IPS-15b (cell line): ENCODE measurements around the gene NSMF.

Experiments
- H3K27me3 ChIP-seq: one replicate; pipeline ENCODE4 v1.6.1; 2013; ENCODE audit warnings: low read length; ENCODE audit not compliant: control insufficient read depth, insufficient read depth
- H3K36me3 ChIP-seq: one replicate; pipeline ENCODE4 v1.6.1; 2013; ENCODE audit warnings: low read length; ENCODE audit not compliant: control insufficient read depth, insufficient read depth
- H3K4me1 ChIP-seq: one replicate; pipeline ENCODE4 v1.6.1; 2013; ENCODE audit warnings: mild to moderate bottlenecking, low read length; ENCODE audit not compliant: control insufficient read depth, insufficient read depth
- H3K4me3 ChIP-seq: one replicate; pipeline ENCODE4 v1.5.1; 2013; ENCODE audit warnings: low read depth, low read length
- H3K9ac ChIP-seq: one replicate; pipeline ENCODE4 v1.6.1; 2013; ENCODE audit warnings: low read depth, mild to moderate bottlenecking, low read length
- H3K9me3 ChIP-seq: one replicate; pipeline ENCODE4 v1.6.1; 2013; ENCODE audit warnings: mild to moderate bottlenecking, low read length; ENCODE audit not compliant: control insufficient read depth, insufficient read depth

Gene NSMF

DNA sequence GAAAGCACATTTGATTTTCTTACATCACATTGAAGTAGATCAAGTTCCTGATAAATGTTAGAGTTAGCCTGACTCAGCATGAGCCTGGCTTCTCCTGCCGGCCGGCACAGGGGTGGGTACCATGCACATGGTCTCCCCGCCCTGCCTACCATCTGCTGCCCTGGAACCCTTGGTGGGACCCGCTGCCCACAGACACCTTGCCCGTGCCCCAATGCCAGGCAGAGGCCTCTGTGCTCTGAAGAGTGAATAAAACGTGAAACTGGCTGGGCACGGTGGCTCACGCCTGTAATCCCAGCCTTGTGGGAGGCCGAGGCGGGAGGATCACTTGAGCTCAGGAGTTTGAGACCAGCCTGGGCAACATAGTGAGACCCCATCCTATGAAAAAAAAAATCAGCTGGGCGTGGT lies 53.5 kb downstream of the NSMF start:
- no peak overlapping the region for H3K4me3 ChIP-seq
- H3K27me3 ChIP-seq, result no peaks in the 10 kb centered on the region
- peaks cover 2% of the 10 kb centered on the region for H3K36me3 ChIP-seq
- no peaks in the 10 kb centered on the region for H3K4me1 ChIP-seq
- H3K9me3 ChIP-seq, result no peaks in the 10 kb centered on the region
- H3K9ac ChIP-seq, result no peak overlapping the region

DNA sequence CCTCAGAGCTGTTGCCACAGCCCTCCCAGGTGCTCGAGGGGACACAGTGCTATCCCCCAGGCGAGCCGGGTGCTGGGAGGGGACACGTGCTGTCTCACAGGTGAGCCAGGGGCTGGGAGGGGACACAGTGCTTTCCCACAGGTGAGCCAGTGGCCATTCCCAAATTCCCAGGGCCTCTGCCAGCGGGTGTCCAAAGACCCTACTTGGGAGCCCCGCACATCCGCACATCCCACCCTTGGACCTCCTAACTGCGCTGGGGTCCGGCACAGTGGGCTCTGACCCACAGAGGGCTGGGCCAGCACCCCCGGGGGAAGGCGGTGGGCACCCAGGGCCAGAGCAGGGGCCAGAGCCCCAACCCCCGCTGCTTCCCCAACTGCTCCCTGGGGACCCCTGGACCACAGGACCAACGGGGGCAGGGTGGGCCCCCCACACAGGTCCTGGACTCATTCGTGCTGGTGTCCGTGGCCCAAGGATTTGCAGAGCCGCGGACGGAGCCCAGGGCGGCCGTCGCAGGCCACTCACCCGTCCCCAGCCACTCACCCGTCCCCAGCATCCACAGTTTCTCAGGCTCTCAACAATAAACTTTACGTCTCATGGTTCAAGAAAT lies 54.1 kb downstream of the NSMF start:
- Histone ChIP-seq H3K9ac (no peak overlapping the region), H3K27me3 (no peaks in the 10 kb centered on the region), H3K36me3 (peaks cover 2% of the 10 kb centered on the region), H3K4me3 (no peak overlapping the region), H3K9me3 (no peaks in the 10 kb centered on the region), H3K4me1 (no peaks in the 10 kb centered on the region)

DNA sequence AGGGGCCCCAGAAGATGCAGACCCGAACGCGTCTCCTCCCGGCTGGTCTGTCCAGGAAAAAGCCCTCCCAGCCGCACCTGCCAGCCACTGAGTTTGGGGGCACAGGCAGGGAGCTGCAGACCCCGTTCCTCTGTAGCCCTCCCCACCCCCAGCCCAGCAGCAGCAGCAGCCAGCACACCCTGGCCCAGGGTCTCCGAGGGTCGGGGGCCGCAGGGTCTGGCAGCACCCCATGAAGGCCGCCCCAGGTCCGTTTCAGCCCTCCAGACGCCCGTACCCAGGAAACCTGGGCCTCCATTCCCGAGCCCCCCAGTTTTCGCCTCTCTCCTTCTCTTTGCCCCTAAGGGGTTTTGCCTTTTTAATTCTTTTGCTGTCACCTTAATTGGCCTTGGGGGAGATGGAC lies 55.9 kb downstream of the NSMF start:
- no peaks in the 10 kb centered on the region for H3K4me1 ChIP-seq

DNA sequence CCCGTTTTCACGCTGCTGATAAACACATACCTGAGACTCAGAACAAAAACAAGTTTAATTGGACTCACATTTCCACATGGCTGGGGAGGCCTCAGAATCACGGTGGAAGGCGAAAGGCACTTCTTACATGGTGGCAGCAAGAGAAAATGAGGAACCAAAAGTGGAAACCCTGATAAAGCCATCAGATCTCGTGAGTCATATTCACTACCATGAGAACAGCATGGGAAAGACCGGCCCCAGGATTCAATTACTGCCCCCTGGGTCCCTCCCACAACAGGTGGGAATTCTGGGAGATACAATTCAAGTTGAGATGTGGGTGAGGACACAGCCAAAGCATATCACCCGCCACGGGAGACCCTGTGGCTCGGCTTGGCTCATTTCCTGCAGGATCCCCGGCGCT lies 56.4 kb downstream of the NSMF start:
- Histone ChIP-seq H3K36me3 (peaks cover 2% of the 10 kb centered on the region), H3K4me1 (no peaks in the 10 kb centered on the region), H3K9me3 (no peaks in the 10 kb centered on the region), H3K4me3 (no peak overlapping the region), H3K27me3 (no peaks in the 10 kb centered on the region), H3K9ac (no peak overlapping the region)

More for the DNA sequence above, 55.9 kb downstream of the NSMF start:
- peaks cover 2% of the 10 kb centered on the region for H3K36me3 ChIP-seq
- no peak overlapping the region for H3K4me3 ChIP-seq
- H3K9ac ChIP-seq, result no peak overlapping the region
- H3K9me3 ChIP-seq, result no peaks in the 10 kb centered on the region
- H3K27me3 ChIP-seq, result no peaks in the 10 kb centered on the region

DNA sequence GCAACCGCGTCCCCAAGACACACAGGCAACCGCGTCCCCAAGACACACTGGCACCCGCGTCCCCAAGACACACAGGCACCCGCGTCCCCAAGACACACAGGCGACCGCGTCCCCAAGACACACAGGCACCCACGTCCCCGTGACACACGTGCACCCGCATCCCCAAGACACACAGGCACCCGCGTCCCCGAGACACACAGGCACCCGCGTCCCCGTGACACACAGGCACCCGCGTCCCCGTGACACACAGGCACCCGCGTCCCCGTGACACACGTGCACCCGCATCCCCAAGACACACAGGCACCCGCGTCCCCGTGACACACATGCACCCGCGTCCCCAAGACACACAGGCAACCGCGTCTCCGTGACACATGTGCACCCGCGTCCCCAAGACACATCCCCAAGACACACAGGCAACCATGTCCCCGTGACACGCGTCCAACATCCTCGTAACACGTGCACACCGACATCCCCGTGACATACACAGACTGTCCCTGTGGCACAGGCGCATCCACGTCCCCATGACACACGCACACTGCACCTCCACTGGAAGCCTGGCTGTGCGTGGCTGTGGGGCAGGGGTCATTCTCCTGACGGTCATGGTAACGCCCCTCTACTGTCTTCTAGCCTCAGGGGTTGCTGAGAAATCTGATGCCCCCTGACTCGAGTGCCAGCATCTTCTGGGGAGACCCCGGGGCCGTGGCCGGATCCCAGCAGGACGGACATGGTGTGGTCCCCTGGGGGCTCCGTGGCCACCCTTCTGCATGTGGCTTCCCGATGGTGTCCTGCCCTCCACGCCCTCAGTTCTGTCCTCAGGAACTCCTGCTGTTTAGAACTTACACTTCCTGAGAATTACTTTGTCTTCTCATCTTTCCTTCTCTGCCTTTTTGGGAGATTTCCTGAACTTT lies 60.3 kb downstream of the NSMF start:
- no peaks in the 10 kb centered on the region for H3K9me3 ChIP-seq
- H3K4me1 ChIP-seq, result no peaks in the 10 kb centered on the region
- no peaks in the 10 kb centered on the region for H3K36me3 ChIP-seq
- H3K4me3 ChIP-seq, result no peak overlapping the region
- H3K9ac ChIP-seq, result no peak overlapping the region
- H3K27me3 ChIP-seq, result no peaks in the 10 kb centered on the region

DNA sequence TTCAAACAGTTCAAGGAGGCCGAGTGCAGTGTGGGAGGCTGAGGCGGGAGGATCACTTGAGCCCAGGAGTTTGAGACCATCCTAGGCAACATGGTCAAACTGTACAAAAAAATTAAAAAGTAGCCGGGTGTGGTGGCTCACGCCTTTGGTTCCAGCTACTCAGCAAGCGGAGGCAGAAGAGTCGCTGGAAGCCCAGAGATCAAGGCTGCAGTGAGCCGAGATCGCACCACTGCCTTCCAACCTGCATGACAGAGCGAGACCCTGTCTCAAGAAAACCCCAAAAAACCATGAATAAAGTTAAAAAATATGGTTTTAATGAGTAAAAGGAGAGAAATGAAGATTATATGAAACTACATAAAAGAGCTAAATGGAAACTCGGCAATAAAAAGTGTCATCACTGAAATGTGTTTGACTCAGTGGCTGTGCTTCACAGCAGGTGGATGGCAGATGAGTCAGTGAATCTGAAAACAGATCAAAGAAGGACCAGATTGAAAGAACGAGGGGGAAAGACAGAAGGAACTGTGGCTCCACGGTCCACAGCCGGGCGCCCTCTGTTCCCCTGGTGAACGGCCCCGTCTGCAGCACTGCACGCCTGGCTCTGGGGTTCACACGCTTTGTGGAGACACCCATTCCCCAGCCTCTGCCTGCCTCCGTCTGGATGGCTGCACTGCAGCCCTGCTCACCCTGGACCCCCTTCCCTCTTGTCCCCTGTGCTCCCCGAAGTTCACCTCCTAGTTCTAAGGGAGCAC lies 61.3 kb downstream of the NSMF start:
- Histone ChIP-seq H3K9ac (no peak overlapping the region), H3K27me3 (no peaks in the 10 kb centered on the region), H3K9me3 (no peaks in the 10 kb centered on the region), H3K4me3 (no peak overlapping the region), H3K4me1 (no peaks in the 10 kb centered on the region), H3K36me3 (no peaks in the 10 kb centered on the region)
